NCI-H2196 treated with DMSO at 0.1 percent for 48 hours (cell line): ENCODE measurements around the gene EFS.

ENCODE experiments used
- DNase-seq: peaks from one replicate; lab custom pipeline; 2025; ENCODE audit not compliant: unreplicated experiment; lab: John Stamatoyannopoulos, UW

Gene EFS

DNA sequence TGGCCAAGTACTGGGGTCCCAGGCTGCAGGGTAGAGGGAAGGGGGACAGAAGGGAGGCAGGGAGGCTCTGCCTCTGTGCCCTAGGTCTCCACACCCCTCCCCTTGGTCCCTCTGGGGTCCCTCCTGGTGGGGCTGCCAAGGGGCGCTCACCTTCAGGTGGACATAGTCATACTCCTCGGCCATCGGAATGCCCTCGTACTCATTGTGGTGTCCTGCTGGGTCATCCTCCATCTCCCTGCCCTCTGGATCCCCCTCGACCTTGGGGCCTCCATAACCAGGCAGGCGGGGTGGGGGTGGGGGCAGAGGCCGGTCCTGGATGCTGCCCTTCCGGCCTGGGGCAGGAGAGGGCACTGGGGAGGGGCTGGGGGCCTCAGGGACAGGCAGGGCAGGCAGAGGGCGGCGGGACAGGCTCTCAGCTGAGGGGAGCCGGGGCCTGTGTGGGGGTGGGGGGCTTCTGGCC, 5.8 kb downstream of the EFS start:
- no peak for DNase-seq

DNA sequence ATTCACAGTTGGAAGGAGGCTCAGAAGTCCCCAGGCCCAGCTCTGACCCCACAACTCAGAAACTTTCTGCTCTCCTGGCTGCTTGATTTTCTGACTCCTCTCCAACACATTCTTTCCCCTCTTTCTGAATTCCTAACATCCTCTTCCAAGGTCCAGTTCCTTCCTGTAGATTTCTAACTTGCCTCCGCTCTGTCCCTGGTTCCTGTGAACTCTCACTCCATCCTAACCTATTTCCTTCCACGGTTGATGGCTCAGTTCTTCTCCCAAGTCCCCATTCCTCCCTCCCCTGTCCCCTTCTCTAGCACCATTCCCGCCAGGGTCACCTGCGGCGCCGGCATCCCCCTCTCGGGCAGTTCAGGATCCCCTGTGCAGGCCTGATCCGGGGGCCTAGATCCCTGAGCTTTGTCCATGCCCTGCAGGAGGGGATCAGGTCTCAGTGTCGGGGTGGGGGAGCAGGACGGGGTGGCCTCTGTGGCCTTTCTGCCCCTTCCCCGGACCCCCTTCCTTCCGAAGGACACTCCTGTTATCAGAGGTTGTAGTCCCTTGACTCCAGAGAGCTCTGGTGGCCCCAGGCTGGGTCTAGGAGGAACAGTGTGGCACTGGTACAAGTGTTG, 6.3 kb downstream of the EFS start:
- no peak for DNase-seq

DNA sequence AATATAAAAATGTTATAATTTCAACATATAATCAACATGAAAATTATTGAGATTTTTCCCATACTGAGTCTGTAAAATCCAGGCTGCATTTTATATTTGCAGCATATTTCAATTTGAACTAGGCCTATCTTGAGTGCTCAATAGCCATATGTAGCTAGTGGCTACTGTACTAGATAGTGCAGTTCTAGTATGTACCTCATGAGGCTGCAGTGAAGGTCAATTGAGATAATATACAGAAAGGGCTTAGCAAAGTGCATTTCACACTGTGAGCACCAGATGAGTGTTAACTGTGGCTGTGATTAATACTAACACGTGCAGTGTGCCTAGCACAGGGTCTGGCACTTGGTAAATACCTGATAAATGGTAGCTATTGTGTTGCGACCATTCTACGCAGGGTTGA, 6.9 kb downstream of the EFS start:
- no peak for DNase-seq

DNA sequence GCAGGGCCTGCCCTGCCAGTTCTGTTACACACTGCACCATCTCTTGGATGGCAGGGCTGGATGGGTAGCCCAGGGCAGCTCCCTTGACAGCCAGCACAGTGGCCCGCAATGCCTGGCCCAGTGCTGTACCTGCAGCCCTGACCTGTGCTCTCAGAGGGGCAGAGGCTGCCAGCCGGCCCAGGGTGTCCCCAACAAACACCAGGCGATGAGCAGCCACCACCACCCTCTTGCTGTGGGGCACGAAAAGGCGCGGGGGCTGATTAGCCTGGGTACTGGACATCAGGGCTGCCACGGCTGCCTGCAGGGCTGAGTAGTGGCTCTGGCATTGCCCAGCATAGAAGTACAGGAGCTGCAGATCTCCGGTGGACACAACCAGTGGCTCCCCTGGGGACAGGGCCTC, 7.7 kb downstream of the EFS start:
- DNase-seq: no peak

DNA sequence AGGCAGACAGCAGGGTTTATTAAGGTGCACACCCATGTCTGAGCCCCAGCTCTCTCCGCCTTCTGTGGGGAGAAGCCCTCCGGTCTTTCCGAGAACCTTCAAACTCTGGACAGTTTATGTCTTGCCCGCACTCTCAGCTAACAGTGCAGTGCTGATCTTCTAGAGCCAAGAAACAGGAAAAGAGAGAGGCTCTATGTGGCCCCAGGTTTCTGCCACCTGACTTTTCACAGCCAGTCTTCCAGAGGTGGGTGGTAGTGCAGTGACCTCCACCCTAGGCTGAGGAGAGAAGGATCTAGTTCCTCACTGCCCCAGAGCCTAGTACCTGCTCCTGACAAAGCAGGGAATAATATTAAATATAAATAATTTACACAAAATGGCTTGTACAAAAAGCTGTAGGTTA, 8.3 kb downstream of the EFS start:
- no peak for DNase-seq

DNA sequence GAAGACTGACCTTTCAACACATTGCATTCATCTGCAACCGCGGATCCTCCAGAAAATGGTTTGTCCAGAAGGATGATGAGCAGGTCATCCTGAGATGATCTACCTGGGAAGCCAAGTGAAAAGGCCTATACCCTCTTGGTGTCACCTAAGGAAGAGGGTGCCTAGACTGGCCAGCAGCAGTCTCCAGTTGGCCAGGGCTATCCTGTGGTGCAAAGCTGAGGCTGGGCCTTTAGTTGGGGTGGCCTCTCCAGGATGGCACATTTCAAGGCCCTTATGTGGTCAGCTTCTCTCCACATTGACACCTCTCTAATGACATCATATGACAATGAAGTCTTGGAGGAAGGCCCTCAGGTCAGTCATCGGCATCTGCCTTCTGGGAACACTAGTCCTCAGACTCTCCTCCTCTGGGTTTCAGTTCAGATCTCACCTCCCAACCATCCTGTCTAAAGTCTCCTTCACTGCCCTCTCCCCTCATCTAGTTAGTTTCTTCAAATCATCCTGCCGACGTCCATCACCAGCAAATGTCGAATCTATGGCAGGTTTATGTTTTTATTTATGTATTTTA, 9.0 kb downstream of the EFS start:
- no peak for DNase-seq

DNA sequence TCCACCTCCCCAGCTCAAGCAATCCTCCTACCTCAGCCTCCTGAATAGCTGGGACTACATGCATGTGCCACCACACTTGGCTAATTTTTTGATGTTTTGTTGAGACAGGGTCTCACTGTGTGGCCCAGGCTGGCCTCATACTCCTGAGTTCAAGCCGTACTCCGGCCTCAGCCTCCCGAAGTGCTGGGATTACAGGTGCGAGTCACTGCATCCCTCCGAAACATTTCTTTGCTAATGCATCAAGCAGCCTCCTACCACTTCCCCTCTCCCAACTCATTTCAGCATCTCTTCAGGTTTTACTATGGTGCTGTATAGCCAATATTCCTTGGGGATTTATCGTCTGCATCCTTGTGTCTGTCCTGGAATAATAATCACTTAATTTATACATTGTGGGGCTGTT, 10.0 kb downstream of the EFS start:
- no peak for DNase-seq

DNA sequence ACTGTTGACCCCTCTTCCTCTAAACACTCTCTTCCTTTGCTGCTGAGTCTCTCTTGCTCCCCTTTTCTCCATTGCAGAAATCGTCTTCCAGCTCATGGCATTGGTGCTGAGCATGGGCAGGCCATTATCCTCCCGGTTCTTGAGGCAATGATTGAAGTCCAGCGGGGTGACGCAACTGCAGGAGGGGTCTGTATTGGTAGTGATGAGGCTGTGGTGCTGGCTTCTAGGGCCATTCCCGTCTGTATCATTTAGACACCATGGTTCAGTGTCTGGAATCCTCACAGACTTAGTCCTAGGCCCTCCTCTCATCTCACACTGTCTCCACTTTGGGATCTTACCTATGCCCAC, 11.6 kb downstream of the EFS start:
- no peak for DNase-seq

DNA sequence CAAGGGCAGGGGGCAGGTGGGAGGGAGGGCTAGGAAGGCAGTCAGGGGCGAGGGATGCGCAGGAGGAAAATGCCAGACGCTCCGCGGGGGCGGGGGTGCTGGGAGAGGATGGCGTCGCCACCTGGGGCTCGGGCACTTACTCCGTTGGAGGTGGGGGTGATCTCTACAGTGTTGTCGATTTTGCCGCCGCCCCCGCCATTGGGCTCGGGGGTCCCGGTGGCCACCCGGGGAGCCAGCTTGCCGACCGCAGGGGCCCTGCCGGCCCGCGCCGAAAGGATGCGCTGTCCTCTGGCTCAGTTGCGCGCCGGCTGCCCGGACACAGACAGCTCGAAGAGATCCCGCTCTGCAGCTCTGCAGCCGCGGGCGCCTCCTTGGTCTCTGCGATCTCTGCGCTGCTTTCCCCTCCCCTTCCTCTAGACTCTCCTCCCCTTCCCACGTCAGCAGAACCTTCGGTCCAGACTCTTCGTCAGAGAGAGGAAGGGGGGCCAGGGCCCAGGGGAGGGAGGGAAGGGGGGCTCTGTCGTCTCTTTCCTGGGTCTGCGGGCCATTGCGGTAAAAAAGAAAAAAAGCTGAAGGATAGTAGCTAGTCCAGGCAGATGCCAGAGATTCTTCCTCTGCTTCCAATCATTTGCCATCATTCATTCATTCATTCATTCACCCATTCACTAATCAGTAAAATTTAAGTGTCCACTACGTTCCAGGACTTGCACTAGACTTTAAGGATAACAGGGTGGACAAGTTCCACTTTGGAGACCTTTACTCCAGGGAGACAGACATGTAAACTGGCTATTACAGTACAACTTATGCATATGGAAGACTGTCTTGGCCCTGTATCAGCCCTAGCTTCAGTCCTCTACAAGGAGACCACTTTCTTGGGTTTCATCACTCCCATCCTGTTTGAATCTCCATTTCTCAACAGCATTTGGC, 12.2 kb downstream of the EFS start, which contains the start of gene SLC22A17:
Gene SLC22A17, minus strand, starts transcription at position 382 of the 927 bp plus-strand sequence.
- DNase-seq: peak; percentile 90

DNA sequence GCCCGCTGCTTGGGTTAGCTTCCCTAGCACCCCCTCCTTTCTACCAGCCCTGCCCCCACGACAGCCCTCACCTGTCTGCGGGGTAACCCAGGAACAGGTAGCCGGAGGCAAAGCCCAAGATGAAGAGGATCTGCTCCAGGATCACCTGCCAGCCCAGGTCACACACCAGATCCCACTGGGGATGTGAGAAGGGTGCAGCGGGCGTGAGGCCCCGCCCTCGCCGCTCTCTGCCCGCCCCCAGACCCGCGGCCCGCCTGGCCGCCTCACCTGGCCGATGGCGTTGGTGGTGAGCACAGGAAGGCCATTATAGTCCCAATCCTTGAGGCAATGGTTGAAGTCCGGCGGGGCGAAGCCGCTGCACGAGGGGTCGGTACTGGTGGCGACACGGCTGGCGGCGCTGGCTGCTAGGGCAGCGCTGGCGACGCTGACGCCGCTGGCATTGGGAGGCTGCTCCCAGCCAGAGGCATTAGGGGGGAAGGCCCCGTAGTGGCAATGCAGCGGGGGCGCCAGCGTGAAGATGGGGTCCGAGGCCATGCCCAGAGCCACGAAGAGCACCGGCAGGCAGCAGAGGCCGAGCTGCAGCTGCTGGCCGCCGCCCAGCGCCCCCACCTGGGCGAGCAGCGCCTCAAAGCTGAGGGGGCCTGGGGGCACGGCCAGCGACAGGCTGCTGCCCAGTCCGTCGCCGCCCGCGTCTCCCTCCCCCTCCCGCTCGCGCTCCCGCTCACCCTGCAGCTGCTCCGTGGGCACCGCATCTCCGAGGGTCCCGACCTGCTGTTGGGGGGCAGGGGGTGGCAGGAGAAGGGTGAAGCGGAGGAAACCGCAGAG, 13.1 kb downstream of the EFS start:
- DNase-seq: no peak

DNA sequence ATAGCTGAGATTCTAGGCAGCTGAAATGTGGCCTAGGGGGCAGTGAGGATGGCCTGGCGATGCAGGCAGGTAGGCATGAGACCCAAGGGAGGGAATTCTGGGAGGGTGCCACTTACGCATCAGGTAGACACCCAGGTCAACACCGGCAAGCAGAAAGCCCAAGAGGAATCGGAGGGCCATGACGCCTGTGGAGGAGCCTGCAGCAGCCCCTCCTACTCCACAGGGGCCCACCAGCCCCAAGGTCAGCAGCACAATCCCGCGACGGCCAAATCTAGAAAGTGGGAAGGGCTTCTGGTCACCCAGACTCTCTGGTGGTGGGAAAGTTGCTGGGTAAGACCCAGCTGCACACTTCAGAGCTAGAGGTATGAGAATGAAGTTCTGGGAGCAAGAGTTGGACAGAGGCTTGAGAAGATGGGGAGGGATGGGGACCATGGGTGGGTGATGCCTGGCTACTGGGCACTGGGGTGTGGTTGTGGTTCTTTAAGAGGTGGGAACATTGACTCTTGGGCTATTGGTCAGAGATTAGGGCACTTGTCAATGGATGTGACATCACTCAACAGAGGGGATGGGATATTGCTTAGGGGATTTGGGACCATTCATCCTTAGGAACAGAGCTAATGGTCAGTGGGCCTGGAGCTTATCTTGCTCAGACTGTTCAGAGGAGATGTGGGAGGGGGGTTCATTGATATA, 15.7 kb downstream of the EFS start:
- DNase-seq: no peak

DNA sequence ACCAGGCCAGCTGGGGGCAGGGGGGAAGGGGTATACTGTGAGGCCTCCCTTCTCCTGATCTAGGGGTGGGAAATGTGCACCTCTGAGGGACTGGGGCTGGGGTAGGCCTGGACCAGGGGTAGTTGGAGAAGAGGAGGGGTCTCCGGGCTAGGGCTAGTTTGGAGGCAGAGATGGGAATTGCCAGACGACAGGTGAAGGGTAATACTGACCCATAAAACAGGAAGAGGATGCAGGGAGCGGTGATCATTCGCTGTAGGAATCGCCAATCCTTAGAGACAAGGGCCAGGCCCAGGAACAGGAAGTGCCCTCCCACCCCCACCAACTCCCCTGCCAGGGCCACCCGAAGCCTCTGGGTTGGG, 16.7 kb downstream of the EFS start:
- DNase-seq: no peak

DNA sequence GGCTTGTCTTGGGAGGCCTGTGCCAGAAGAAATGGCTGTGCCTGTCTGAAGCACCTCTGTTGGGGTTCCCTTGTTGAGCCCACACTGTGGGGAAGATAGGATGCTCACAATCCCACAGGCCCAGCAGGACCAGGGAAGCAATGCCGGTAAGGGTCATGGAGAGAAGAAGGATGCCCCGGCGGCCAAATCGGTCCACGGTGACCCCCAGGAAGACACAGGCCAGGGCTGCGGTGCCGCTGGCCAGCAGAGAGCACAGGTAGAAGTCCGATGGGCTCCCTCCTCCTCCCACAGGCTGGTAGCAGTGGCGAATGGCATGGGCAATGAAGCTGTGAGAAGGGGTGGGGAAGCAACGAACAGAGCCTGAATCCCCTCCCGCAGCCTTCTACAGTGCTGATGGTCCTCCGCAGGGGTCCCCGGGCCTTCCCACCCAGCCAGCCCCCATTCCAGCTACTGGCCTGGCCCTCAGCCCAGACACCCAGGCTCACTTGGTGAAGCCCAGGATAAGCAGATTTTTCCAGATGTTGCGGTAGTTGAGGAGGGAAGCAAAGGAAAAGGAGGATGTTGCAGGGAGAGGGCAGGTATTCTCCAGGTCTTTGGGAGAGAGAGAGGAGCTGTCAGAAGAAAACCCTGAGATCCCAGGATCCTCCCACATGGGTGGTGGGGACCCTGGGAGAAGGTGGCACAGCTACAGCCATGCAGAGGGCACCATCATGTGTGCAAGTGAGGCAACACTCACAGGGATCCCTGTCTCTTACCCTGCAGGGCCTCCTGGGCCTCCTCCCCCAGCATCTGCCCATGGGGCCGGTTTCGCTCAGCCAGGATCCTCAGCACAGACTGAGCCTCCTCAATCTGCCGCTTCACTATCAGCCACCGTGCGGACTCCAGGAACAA, 17.3 kb downstream of the EFS start:
- DNase-seq: no peak

DNA sequence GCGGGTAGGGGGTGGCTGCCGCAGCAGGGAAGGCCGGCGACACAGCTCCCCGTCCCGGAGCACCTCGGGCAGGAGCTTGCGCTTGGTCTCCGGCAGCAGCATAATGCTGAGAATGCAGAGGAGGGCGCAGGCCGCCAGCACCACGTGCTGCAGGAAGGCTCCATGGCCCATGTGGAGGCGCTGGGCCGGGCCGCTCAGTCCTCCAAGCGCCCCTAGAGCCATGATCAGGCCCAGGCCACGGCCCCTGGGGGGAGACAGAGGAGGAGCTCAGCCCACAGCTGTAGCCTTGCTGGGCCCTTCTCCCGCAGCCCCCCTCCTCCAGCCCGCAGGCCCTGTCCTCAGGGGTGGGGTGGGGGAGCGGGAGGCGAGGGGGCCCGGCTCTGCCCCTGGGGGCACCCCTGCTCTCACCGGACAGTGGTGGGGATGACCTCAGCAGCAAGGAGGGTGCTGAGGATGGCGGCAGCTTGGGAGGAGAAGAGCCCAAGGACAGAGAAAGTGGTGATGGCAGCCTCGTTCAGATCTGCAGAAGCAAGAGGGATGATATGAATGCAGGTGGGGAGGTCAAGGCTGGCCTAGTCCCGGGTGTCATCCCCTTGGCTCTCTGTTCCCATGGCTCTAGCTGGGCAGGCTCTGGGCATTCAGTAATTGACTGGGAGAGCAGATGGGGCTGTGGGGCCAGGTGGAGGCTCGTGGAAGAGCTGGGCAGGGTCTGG, 18.1 kb downstream of the EFS start:
- DNase-seq: no peak

DNA sequence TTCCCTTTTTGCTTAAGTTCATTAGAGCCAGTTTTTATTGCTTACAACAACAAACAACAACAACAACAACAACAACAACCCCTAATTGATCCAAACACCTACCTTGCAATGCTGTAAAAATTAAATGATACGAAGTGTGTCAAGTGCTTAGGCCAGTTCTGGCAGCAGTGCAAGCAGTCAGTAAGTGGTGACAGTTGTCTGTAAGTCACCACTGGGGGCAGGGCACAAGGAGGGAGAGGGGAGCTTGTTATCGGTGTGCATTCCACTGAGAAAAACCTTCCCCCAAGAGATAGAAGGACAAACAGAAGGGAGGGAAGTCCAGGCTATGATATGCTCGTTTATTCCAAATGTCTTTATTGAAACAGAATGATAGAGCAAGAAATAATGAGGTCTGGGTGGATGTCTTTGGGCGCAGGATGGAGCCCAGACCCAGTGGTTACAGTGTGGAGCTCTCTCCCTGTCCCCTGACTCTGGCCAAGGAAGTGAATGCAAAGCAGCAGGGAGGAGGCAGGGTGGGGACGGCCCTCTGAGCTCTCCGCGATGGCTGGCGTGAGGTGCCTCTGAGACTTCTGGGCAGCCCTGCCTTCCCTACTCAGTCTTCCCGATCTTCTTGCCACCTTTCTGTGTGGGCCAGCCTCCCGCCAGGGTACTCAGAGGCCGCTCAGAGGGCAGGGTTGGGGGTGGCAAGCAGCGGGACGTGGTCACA, 18.8 kb downstream of the EFS start:
- DNase-seq: no peak

DNA sequence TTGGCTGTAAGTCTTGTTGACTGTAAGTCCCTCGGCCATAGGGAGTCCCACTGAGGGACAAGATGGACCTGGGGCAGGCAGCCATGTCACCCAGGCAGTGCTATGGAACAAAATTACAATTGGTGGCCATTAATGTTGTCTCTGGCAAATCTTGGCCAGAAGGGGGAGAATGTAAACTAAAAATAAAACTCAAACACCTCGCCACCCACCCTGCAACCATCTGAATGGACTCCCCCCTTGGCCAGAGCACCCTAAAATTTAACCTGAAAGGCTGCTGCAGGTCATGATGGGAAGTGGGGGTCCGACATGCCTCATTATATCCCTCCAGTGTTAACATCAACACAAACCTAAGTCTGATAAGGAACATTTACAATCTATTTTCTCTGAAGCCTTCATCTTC, 20.5 kb downstream of the EFS start:
- DNase-seq: no peak

DNA sequence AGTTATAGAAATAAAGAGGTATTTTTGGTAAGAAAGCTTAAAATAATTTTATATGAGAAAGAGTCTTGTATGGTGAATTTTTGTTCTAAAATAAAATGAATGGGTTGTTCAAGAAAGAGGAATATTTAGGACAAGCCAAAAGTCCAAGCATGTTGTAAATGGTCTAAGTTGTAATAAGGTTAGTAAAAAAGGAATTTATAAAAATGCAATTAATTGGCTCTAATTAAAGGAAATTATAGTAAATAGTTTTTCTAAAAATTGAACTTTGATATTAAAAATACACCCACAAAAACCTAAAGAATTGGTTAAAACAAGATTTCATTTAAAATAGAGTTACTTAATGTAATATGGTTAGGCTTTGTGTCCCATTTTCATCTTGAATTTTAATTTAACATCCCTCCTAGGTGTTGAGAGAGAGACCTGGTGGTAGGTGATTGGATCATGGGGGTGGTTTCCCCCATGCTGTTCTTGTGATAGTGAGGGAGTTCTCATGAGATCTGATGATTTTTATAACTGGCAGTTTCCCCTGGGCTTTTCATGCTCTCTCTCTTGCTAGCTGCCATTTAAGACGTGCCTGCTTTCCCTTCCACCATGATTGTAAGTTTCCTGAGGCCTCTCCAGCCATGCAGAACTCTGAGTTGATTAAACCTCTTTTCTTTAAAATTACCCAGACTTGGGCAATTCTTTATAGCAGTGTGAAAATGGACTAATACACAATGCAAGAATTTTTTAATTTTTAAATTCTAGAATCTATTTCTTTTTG, 25.3 kb downstream of the EFS start:
- DNase-seq: no peak

DNA sequence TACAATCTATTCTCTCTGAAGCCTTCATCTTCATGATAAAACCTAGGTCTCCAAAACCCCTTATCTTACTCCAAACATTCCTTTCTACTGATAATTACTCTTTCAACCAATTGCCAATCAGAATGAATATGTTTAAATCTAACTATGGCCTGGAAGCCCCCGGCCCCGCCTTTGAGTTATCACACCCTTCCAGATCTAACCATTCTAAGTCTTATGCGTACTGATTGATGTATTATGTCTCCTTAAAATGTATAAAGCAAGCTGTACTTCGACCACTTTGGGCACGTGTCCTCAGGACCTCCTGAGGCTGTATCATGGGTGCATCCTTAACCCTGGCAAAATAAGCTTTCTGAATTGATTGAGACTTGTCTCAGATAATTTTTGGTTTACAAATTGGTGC, 29.3 kb downstream of the EFS start:
- DNase-seq: no peak
